HG03139 (cell line): ENCODE data around the gene RAB41.
"Not testable (repeated sequence)": the region's sequence is repeated elsewhere in the genome, so short reads cannot be mapped to it uniquely, and the experiment has no call there.

ENCODE experiments used
- ATAC-seq: cut with Tn5 transposase; IDR thresholded peaks from one replicate; pipeline ENCODE4 v1.9.1; 2021; ENCODE audit not compliant: unreplicated experiment

Gene RAB41

GRCh38 chrX:70281951-70282350 lies at the start of gene RAB41:
TSS of gene RAB41 (plus strand) at chrX:70282172. CDS start at chrX:70282218, 46 bp downstream.
- ATAC-seq = no peak

GRCh38 chrX:70234355-70234754 lies 47.6 kb upstream of the RAB41 start, which contains the start of gene AWAT1:
TSS of gene AWAT1 (plus strand) at chrX:70234655. CDS start at chrX:70234696, 41 bp downstream.
- ATAC-seq = no peak

GRCh38 chrX:70240751-70241150 lies 41.2 kb upstream of the RAB41 start:
- no peak for ATAC-seq

GRCh38 chrX:70241501-70241900 lies 40.5 kb upstream of the RAB41 start:
- no peak for ATAC-seq

- ATAC-seq = not testable (repeated sequence)
Measured at GRCh38 chrX:70243601-70244000, 38.4 kb upstream of the RAB41 start.

- ATAC-seq = no peak
Measured at GRCh38 chrX:70244881-70245280, 37.1 kb upstream of the RAB41 start.

GRCh38 chrX:70247252-70247651 lies 34.7 kb upstream of the RAB41 start:
- no peak for ATAC-seq

- ATAC-seq = no peak
Measured at GRCh38 chrX:70252491-70252890, 29.5 kb upstream of the RAB41 start.

GRCh38 chrX:70253377-70254062 lies 28.5 kb upstream of the RAB41 start:
- no peak for ATAC-seq

GRCh38 chrX:70254063-70254400 lies 27.9 kb upstream of the RAB41 start:
- ATAC-seq = no peak

GRCh38 chrX:70254909-70255308 lies 27.1 kb upstream of the RAB41 start:
- no peak for ATAC-seq

GRCh38 chrX:70255452-70255851 lies 26.5 kb upstream of the RAB41 start:
- ATAC-seq = no peak

GRCh38 chrX:70257423-70258288 lies 24.3 kb upstream of the RAB41 start:
- ATAC-seq = no peak

- no peak for ATAC-seq
Measured at GRCh38 chrX:70260104-70260503, 21.9 kb upstream of the RAB41 start, which contains the start of gene P2RY4. TSS of gene P2RY4 (minus strand) at chrX:70260204. CDS start at chrX:70259624, 580 bp downstream.

GRCh38 chrX:70262952-70263567 lies 18.9 kb upstream of the RAB41 start:
- ATAC-seq = no peak

GRCh38 chrX:70264784-70265183 lies 17.2 kb upstream of the RAB41 start:
- no peak for ATAC-seq

- ATAC-seq = no peak
Measured at GRCh38 chrX:70268034-70268433, 13.9 kb upstream of the RAB41 start, which contains the start of gene ARR3. TSS of gene ARR3 (plus strand) at chrX:70268334. CDS start at chrX:70269386, 1,052 bp downstream.

GRCh38 chrX:70274029-70274428 lies 7.9 kb upstream of the RAB41 start:
- not testable (repeated sequence) for ATAC-seq

- ATAC-seq = no peak
Measured at GRCh38 chrX:70279081-70279480, 2.9 kb upstream of the RAB41 start.

- no peak for ATAC-seq
Measured at GRCh38 chrX:70280573-70280972, 1.4 kb upstream of the RAB41 start.

- no peak for ATAC-seq
Measured at GRCh38 chrX:70289168-70289792, 7.3 kb downstream of the RAB41 start.
